ENCODE results near the gene CLCNKB.
"Not testable (repeated sequence)": the region's sequence is repeated elsewhere in the genome, so short reads cannot be mapped to it uniquely, and the experiment has no call there.

CLCNKB gene

DNA sequence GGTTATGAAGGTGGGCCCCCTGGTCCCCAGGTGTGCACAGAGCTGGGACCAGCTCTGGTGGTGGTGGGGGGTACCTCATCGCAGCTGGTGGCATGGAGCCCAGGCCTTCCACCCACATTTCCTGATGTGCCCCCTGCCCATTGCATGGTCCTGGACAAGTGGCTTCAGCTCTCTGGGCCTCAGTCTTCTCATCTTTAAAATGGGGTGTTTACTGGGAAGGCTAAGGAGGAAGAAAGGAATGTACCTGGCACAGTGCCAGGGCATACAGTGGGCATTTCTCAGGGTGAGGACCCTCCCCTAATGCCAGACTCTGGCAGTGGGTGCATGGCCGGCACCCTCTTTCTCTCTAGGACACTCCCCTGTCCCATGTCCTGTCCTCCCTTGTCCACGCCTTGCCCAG lies 7.5 kb downstream of the CLCNKB start:
- H3K27ac ChIP-seq, result no peak overlapping the region
- TF ChIP-seq, protein P1, sequence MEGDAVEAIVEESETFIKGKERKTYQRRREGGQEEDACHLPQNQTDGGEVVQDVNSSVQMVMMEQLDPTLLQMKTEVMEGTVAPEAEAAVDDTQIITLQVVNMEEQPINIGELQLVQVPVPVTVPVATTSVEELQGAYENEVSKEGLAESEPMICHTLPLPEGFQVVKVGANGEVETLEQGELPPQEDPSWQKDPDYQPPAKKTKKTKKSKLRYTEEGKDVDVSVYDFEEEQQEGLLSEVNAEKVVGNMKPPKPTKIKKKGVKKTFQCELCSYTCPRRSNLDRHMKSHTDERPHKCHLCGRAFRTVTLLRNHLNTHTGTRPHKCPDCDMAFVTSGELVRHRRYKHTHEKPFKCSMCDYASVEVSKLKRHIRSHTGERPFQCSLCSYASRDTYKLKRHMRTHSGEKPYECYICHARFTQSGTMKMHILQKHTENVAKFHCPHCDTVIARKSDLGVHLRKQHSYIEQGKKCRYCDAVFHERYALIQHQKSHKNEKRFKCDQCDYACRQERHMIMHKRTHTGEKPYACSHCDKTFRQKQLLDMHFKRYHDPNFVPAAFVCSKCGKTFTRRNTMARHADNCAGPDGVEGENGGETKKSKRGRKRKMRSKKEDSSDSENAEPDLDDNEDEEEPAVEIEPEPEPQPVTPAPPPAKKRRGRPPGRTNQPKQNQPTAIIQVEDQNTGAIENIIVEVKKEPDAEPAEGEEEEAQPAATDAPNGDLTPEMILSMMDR (IDR thresholded peaks at IDR 0.05), result no peak
- no peak for TF ChIP-seq ZFX (IDR thresholded peaks at IDR 0.05; ENCODE audit: borderline replicate concordance)

DNA sequence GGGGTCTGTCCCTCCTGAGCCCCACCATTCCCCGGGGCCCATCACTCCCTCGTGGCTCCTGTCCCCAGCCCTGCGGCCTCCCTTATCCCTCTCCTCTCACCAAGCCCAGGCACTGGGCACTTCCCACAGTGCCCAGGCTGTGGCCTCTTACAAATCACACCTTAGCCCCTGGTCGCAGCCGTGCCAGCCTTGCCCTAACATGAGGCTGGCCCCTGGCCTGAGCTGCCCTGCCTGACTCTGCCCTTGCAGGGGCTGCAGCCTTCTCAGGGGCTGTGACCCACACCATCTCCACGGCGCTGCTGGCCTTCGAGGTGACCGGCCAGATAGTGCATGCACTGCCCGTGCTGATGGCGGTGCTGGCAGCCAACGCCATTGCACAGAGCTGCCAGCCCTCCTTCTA lies 8.4 kb downstream of the CLCNKB start:
- H3K27ac ChIP-seq, result not testable (repeated sequence)

DNA sequence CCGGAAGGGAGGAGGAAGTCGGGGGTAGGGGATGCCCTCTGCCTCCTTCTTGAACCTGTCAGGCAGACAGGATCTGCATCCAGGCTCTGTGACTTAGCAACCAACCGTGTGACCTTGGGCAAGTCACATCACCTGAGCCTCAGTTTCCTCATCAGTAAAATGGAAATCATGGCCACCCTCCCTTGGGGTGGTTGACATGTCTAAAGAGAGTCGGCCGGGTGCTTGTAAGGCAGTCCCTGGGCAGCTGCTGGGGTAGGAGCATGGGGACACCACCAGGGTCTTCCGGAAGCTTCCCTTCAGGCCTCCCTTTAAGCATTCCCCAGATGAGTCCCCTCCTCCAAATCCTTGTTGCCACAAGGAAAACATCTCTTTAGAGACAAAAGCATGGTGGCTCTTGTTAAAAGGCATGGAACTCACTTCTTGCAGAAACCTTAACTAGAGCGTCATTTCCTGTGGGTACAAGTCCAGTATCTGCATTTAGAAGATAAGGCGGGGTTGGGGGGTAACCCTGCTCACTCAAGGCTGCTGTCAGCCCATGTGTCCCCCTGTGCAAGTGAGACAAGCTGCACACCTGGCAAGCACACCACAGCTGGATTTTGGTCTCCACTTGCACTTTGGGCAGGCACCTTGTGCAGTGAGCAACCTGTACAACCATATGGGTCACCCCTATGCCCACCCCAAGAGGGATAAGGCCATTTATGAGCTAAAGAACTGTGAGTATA lies 10.4 kb downstream of the CLCNKB start:
- H3K27ac ChIP-seq, result no peak overlapping the region
- no peak for TF ChIP-seq ZFX (IDR thresholded peaks at IDR 0.05; ENCODE audit: borderline replicate concordance)
- TF ChIP-seq, protein P1 (IDR thresholded peaks at IDR 0.05), result no peak

- TF ChIP-seq, protein P1 (IDR thresholded peaks at IDR 0.05), result no peak
- no peak for TF ChIP-seq ZFX (IDR thresholded peaks at IDR 0.05; ENCODE audit: borderline replicate concordance)
- no peak overlapping the region for H3K27ac ChIP-seq
Observed at GRCh38 chr1:16054598-16055540, 11.3 kb downstream of the CLCNKB start.

- no peak for TF ChIP-seq ZFX (IDR thresholded peaks at IDR 0.05; ENCODE audit: borderline replicate concordance)
- TF ChIP-seq, protein P1 (IDR thresholded peaks at IDR 0.05), result peak; percentile 96
- H3K27ac ChIP-seq, result no peak overlapping the region
Observed at GRCh38 chr1:16055613-16056520, 12.3 kb downstream of the CLCNKB start.

DNA sequence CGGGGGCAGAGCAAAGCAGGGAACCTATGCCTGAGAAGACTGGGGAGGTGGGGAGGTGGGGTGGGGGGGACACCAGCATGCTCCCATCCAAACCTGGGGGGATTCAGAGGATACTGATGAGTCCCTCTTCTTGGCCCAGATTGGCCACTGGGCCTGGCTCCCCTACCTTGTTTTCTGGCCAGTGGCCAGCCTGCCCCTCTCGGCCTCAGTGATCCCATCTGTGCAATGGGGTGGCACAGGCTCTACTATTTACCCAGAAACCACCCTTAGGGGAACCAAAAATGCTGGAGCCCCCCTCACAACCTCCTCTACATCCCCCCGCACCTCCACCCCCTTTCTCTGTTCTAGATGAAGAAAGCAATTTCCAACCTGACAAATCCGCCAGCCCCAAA lies 12.9 kb downstream of the CLCNKB start:
- not testable (repeated sequence) for H3K27ac ChIP-seq

- not testable (repeated sequence) for H3K27ac ChIP-seq
Observed at GRCh38 chr1:16057314-16057915, 13.8 kb downstream of the CLCNKB start.

GRCh38 chr1:16058394-16059120 lies 15.0 kb downstream of the CLCNKB start:
- H3K27ac ChIP-seq, result not testable (repeated sequence)
